ENCODE results near the gene TSC22D2. TPM values are rescaled to one million over a fixed set of nuclear protein-coding genes. Genes with fewer than 3 reads are reported as not detected.

TSC22D2 gene
- total and polyA plus RNA-seq, 2 of the 8 experiments (the other 6 are each of a cell fraction or from before 2014, with no cell fraction given): 3.4 to 27.6 TPM

GRCh38 chr3:150454085-150454484, 46.0 kb downstream of the TSC22D2 start:
- no peak overlapping the region for H4K5ac ChIP-seq (ENCODE audit: insufficient read length, low read depth, low read length)
- H3K79me2 ChIP-seq (ENCODE audit: control insufficient read depth in 1 of 2, insufficient read depth in 2 of 2, low read length in 2 of 2): peaks cover 0 to 24% of the 10 kb centered on the region in 2 experiments; a peak in 2 of 4 replicates
- H3K14ac ChIP-seq (ENCODE audit: insufficient read length): no peak overlapping the region
- no peaks in the 10 kb centered on the region for H3K27me3 ChIP-seq (replicated peaks in 1 of 4; ENCODE audit: control insufficient read depth in 3 of 4, extremely low read depth in 1 of 4, insufficient read depth in 3 of 4, low read length in 3 of 4)
- no peak for DNase-seq (ENCODE audit: low read depth in 1 of 2, low spot score in 2 of 2)
- no peak overlapping the region for H2BK20ac ChIP-seq (ENCODE audit: low read length)
- ChIA-PET CTCF (ENCODE audit: partially characterized antibody) (no interaction called here), POLR2A (ENCODE audit: partially characterized antibody) (no interaction called here)
- TF ChIP-seq SUZ12 (IDR thresholded peaks at IDR 0.05; ENCODE audit: low read length) (no peak), TAF7 (optimal IDR thresholded peaks at IDR 0.05; ENCODE audit: borderline replicate concordance, low read depth, low read length) (no peak), EP300 (IDR thresholded peaks at IDR 0.05; ENCODE audit: borderline replicate concordance in 1 of 2, low read depth in 2 of 2, low read length in 2 of 2) (no peak), TEAD4 (IDR thresholded peaks at IDR 0.05; ENCODE audit: low read depth, low read length) (no peak), SIX5 (IDR thresholded peaks at IDR 0.05; ENCODE audit: low read depth, low read length) (no peak), SAP30 (IDR thresholded peaks at IDR 0.05; ENCODE audit: insufficient read depth, insufficient replicate concordance, low read length) (no peak), BACH1 (IDR thresholded peaks at IDR 0.05; ENCODE audit: low read length) (no peak), ASH2L (IDR thresholded peaks at IDR 0.05; ENCODE audit: low read length) (no peak), EGR1 (IDR thresholded peaks at IDR 0.05; ENCODE audit: borderline replicate concordance, low read depth, low read length) (no peak)
- no peak overlapping the region for H3K18ac ChIP-seq (ENCODE audit: extremely low read depth, low read length)
- peaks cover 0 to 16% (median 4%) of the 10 kb centered on the region in 4 experiments; a peak in 4 of 8 replicates for H3K36me3 ChIP-seq (ENCODE audit: control insufficient read depth in 2 of 4, insufficient read depth in 4 of 4, low read length in 3 of 4)
- no peak overlapping the region for H4K8ac ChIP-seq (ENCODE audit: extremely low read depth, insufficient read depth, low read length)
- H3K9me3 ChIP-seq (ENCODE audit: insufficient read depth in 2 of 2, low read depth in 1 of 2, low read length in 1 of 2): no peaks in the 10 kb centered on the region
- no peak overlapping the region for H4K91ac ChIP-seq (replicated peaks; ENCODE audit: insufficient read length, low read length)
- no peaks in the 10 kb centered on the region for H3K23me2 ChIP-seq (ENCODE audit: low read depth, low read length)
- WGBS, 2 experiments (ENCODE audit: extremely low coverage in 1 of 2, insufficient coverage in 1 of 2, insufficient read length in 1 of 2, insufficient replicate concordance in 2 of 2, low coverage in 1 of 2, low lambda C conversion rate in 2 of 2, missing lambda C conversion rate in 1 of 2): 92% methylated on average over 2 of the region's 2 CpGs; no CpG with 5 or more reads in 1 of the 2 experiments
- no peak overlapping the region for H3K4me3 ChIP-seq (ENCODE audit: extremely low read depth in 1 of 4, insufficient read depth in 2 of 4, low read depth in 3 of 4, low read length in 4 of 4)
- H3K23ac ChIP-seq (ENCODE audit: insufficient read length): no peak overlapping the region
- no peak overlapping the region for H2AFZ ChIP-seq (ENCODE audit: low read length)
- H3K56ac ChIP-seq (replicated peaks; ENCODE audit: insufficient read length, low read depth, low read length): no peak overlapping the region
- no peak overlapping the region for H2BK5ac ChIP-seq (ENCODE audit: low read depth, low read length)
- peaks cover 0 to 2% of the 10 kb centered on the region in 2 experiments for H4K20me1 ChIP-seq (replicated peaks in 1 of 2; ENCODE audit: control insufficient read depth in 1 of 2, insufficient read depth in 2 of 2, low read length in 2 of 2)
- H3K79me1 ChIP-seq (ENCODE audit: low read depth, low read length): no peaks in the 10 kb centered on the region
- no peak for FAIRE-seq
- no peak overlapping the region for H3K4ac ChIP-seq (replicated peaks; ENCODE audit: insufficient read length, low read depth, low read length)
- no peak overlapping the region for H3K27ac ChIP-seq (ENCODE audit: low read depth, low read length)
- no peak overlapping the region for H2BK120ac ChIP-seq (replicated peaks; ENCODE audit: low read depth, low read length)
- no peak overlapping the region for H3K4me2 ChIP-seq (ENCODE audit: insufficient read depth in 1 of 2, low read depth in 2 of 2, low read length in 2 of 2)
- no peak overlapping the region for H2BK12ac ChIP-seq (ENCODE audit: low read depth, low read length)
- 0 out of 7 replicates have a peak, but pooled peaks cover 0 to 2% (median 0%) of the 10 kb centered on the region in 4 experiments for H3K4me1 ChIP-seq (replicated peaks in 1 of 4; ENCODE audit: control insufficient read depth in 3 of 4, insufficient read depth in 4 of 4, low read length in 3 of 4)
- H2AK5ac ChIP-seq (ENCODE audit: low read depth, low read length): no peak overlapping the region
- H3K9ac ChIP-seq (replicated peaks in 1 of 4; ENCODE audit: extremely low read depth in 1 of 4, low read depth in 3 of 4, low read length in 3 of 4): no peak overlapping the region
- H2BK15ac ChIP-seq (ENCODE audit: low read length): no peak overlapping the region

Measured in H1 (cell line).